ENCODE measurements around the gene FLT1.

FLT1 gene

DNA sequence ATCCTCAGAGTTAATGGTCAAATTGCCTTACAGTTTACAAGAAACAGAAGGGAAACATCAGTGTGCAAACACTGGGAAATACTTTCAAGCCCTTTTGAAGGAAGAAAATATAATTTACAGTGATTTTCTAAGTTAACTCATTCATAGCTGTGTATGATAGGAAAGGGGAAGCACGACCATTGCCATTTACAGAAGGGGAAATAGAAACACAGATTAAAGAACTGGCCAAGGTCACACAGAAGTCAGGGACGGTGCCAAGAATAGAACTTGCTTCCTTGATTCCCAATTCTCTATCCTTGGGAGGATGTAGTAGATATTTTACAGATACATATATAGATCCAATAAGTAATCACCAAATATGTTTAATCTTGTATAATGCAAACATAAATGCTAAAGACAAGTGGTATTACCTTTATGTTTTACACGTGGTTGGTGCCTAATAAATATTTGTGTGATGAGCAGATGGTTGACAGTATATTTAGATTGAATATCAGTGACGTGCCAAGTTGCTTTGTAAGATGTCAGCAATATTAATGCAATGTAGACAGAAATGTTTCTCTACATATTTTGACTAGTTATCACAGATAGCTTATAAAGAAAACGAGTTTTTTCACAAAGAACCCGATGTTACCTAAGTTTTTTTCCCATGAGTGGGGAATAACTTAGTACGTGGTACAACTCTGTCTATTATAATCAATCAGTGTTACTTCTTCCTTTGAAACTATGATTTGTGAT, 73.1 kb downstream of the FLT1 start:
- TF ChIP-seq CTCF (conservative IDR thresholded peaks at IDR 0.05; ENCODE audit: low read depth, low read length) = no peak
- H3K4me3 ChIP-seq (ENCODE audit: low read length) = no peak overlapping the region
- no peak for DNase-seq (ENCODE audit: low read depth)

DNA sequence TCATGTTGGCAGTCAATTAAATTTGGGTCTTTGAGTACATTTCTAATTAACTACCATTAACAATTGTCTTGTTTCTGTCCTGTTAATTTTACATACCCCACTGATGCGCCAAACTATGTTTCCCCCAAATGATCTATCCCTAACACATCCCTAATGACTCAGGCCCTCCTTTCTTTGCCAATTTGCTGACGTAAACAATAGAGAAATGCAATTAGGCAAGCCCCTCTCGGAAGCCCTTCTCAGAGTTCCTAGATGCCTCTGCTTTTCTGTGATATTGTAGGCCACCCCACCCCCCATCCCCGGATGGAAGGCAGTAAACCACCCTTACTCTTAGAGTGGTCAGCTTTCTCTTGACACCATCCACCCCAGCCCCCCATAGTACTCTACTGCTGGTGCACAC, 74.2 kb downstream of the FLT1 start:
- DNase-seq (ENCODE audit: low read depth) = no peak
- TF ChIP-seq CTCF (conservative IDR thresholded peaks at IDR 0.05; ENCODE audit: low read depth, low read length) = no peak
- no peak overlapping the region for H3K4me3 ChIP-seq (ENCODE audit: low read length)

- no peak overlapping the region for H3K4me3 ChIP-seq (ENCODE audit: low read length)
- no peak for DNase-seq (ENCODE audit: low read depth)
- TF ChIP-seq CTCF (conservative IDR thresholded peaks at IDR 0.05; ENCODE audit: low read depth, low read length) = no peak
Measured at GRCh38 chr13:28415994-28416421, 78.9 kb downstream of the FLT1 start.

- TF ChIP-seq CTCF (conservative IDR thresholded peaks at IDR 0.05; ENCODE audit: low read depth, low read length) = no peak
- DNase-seq (ENCODE audit: low read depth) = no peak
- H3K4me3 ChIP-seq (ENCODE audit: low read length) = no peak overlapping the region
Measured at GRCh38 chr13:28413999-28414398, 80.9 kb downstream of the FLT1 start.

- DNase-seq (ENCODE audit: low read depth) = no peak
- no peak overlapping the region for H3K4me3 ChIP-seq (ENCODE audit: low read length)
- no peak for TF ChIP-seq CTCF (conservative IDR thresholded peaks at IDR 0.05; ENCODE audit: low read depth, low read length)
Measured at GRCh38 chr13:28412981-28413380, 81.9 kb downstream of the FLT1 start.

- no peak for TF ChIP-seq CTCF (conservative IDR thresholded peaks at IDR 0.05; ENCODE audit: low read depth, low read length)
- H3K4me3 ChIP-seq (ENCODE audit: low read length) = no peak overlapping the region
- DNase-seq (ENCODE audit: low read depth) = no peak
Measured at GRCh38 chr13:28411831-28412353, 83.0 kb downstream of the FLT1 start.

DNA sequence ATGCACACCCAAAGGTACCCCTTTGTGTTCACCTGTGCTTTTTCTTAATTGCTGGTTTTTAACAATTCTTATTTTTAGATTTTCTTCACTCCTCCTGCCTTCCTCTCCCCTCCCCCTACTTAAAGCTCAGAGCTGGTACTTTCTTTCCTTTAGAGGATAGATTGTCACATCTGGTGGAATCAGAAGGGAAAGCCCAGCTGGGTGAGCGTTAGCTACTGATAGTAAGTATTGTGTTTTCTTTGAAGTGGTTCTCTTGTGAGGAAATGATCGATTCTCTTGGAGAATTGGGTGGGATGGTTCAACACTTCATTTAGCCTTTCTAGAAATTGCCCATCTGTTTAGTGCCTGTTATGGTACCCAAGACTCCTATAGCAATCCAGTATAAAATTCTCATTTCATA, 84.8 kb downstream of the FLT1 start:
- no peak for DNase-seq (ENCODE audit: low read depth)
- no peak for TF ChIP-seq CTCF (conservative IDR thresholded peaks at IDR 0.05; ENCODE audit: low read depth, low read length)
- H3K4me3 ChIP-seq (ENCODE audit: low read length) = no peak overlapping the region
